Activated B cell treated with CpG ODN at 0.5 μM for 24 hours (primary cell): ENCODE data around the gene NLN. TPM values are rescaled to one million over a fixed set of nuclear protein-coding genes. Genes with fewer than 3 reads are reported as not detected.

ENCODE experiments used
- ATAC-seq: fragments of 200-7000 bp; cut with Tn5 transposase; one replicate; pipeline ENCODE4 v1.10.0; 2021; ENCODE audit warnings: low read depth, mild to moderate bottlenecking, moderate library complexity
- CTCF ChIA-PET: fragments of 350-600 bp; sonication (Branson Sonifier 250); formaldehyde crosslinking; loops from one replicate; lab custom pipeline; 2021; ENCODE audit warnings: antibody characterized with exemption; lab: Charles Lee
- POLR2A ChIA-PET: fragments of 350-600 bp; sonication (Branson Sonifier 250); formaldehyde crosslinking; loops from one replicate; lab custom pipeline; 2021; ENCODE audit warnings: antibody characterized with exemption; lab: Charles Lee
- DNase-seq: peaks from one replicate; pipeline ENCODE4 v3.0.0; 2022
- H3K27ac Mint-ChIP-seq: one replicate; pipeline ENCODE4 v1.8.0; 2020; ENCODE audit warnings: mixed read lengths
- H3K27me3 Mint-ChIP-seq: one replicate; pipeline ENCODE4 v1.8.0; 2021; ENCODE audit warnings: mixed read lengths
- H3K36me3 Mint-ChIP-seq: one replicate; pipeline ENCODE4 v1.8.0; 2021; ENCODE audit warnings: low read depth, mixed read lengths
- H3K4me1 Mint-ChIP-seq: one replicate; pipeline ENCODE4 v1.8.0; 2021; ENCODE audit warnings: mixed read lengths
- H3K4me3 Mint-ChIP-seq: one replicate; pipeline ENCODE4 v1.8.0; 2020; ENCODE audit warnings: mild to moderate bottlenecking, mixed read lengths
- H3K9me3 Mint-ChIP-seq: one replicate; pipeline ENCODE4 v1.8.0; 2020; ENCODE audit warnings: mixed read lengths
- intact Hi-C: fragments of 100-400 bp; cut with micrococcal nuclease; formaldehyde crosslinking; loops from one replicate; pipeline ENCODE4 v1.15.1; 2024
- total RNA-seq: library from RNA; stranded (reverse); gene quantifications from 2 replicates; pipeline ENCODE4 v1.2.3, GENCODE V29; 2022
- TF ChIP-seq, protein P1 (sequence below): fragments of 200-600 bp; IDR thresholded peaks from one replicate; pipeline ENCODE4 v1.8.0; 2022; ENCODE audit warnings: antibody characterized with exemption, mild to moderate bottlenecking

The NLN gene
- total RNA-seq, 1 donor from 2014 or later = 16.5 TPM

DNA sequence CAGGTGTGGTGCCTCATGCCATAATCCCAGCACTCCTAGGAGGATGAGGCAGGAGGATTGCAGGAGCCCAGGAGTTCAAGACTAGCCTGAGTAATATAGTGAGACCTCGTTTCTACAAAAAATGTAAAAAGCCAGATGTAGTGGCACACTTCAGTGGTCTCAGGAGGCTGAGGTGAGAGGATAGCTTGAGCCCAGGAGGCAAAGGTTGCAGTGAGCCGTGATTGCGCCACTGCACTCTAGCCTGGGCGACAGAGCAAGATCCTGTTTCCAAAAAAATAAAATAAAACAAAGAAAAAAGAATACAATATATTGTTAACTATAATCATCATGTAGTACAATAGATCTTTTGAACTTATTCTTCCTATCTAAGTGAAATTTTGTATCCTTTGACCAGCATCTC lies 16.3 kb downstream of the NLN start:
- no peaks in the 10 kb centered on the region for H3K36me3 Mint-ChIP-seq
- DNase-seq (no peak), ATAC-seq (no peak)
- TF ChIP-seq, protein P1, sequence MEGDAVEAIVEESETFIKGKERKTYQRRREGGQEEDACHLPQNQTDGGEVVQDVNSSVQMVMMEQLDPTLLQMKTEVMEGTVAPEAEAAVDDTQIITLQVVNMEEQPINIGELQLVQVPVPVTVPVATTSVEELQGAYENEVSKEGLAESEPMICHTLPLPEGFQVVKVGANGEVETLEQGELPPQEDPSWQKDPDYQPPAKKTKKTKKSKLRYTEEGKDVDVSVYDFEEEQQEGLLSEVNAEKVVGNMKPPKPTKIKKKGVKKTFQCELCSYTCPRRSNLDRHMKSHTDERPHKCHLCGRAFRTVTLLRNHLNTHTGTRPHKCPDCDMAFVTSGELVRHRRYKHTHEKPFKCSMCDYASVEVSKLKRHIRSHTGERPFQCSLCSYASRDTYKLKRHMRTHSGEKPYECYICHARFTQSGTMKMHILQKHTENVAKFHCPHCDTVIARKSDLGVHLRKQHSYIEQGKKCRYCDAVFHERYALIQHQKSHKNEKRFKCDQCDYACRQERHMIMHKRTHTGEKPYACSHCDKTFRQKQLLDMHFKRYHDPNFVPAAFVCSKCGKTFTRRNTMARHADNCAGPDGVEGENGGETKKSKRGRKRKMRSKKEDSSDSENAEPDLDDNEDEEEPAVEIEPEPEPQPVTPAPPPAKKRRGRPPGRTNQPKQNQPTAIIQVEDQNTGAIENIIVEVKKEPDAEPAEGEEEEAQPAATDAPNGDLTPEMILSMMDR = no peak
- H3K27ac Mint-ChIP-seq = no peak overlapping the region
- peaks cover 3% of the 10 kb centered on the region for H3K9me3 Mint-ChIP-seq
- intact Hi-C loops = no loop called here
- H3K27me3 Mint-ChIP-seq = no peaks in the 10 kb centered on the region
- no peak overlapping the region for H3K4me3 Mint-ChIP-seq
- ChIA-PET POLR2A (no interaction called here), CTCF (no interaction called here)
- H3K4me1 Mint-ChIP-seq = peaks cover 21% of the 10 kb centered on the region

DNA sequence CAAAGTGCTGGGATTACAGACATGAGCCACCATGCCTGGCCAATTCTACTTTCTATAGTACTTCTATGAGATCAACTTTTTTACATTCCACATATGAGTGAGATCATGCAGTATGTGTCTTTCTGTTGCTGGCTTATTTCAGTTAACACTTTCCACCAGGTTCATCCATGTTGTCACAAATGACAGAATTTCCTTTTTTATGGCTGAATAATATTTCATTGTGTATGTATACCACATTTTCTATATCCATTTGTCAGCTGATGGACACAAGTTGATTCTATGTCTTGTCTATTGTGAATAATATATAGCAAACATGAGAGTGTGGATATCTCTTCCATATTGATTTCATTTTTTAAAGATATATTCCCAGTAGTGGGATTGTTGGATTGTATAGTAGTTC lies 17.2 kb downstream of the NLN start:
- ChIA-PET CTCF (no interaction called here), POLR2A (no interaction called here)
- DNase-seq = no peak
- Mint-ChIP-seq H3K36me3 (no peaks in the 10 kb centered on the region), H3K27ac (no peak overlapping the region), H3K9me3 (peaks cover 3% of the 10 kb centered on the region), H3K4me3 (no peak overlapping the region), H3K27me3 (no peaks in the 10 kb centered on the region), H3K4me1 (peaks cover 20% of the 10 kb centered on the region)
- intact Hi-C loops = no loop called here
- ATAC-seq = no peak
- TF ChIP-seq, protein P1 = no peak

DNA sequence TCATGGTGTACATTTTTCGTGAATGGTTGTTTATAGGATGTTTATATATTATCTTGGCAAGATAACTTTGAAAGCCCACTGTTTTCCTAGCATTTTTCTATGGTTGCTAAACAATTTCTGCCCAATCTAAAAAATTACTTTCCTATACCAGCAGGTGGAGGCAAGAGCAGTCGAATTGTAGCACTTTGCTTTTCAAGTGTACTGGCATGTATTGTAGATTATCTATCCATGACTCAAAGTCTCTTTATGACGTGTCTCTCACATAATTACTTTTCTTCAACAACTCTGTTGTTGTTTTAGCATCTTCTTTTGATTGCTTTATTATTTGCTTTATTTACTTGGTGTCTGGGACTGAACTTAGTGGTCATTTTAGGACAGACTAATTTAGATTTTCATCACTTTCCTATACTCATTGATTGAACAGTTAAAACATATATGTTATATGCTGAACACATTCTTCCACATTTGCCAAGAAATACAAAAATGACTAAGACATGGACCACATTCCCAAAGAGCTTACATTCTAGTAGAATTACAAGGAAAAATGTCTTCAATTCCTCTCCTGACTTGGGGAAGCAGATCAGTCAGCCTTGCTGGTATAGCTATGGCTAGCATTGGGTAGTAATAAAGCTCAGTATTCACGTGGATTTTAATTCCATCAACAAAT lies 20.7 kb downstream of the NLN start:
- Mint-ChIP-seq H3K36me3 (no peaks in the 10 kb centered on the region), H3K4me3 (no peak overlapping the region), H3K4me1 (peaks cover 5% of the 10 kb centered on the region), H3K27ac (no peak overlapping the region), H3K9me3 (no peaks in the 10 kb centered on the region), H3K27me3 (no peaks in the 10 kb centered on the region)
- DNase-seq = no peak
- TF ChIP-seq, protein P1 = no peak
- ChIA-PET CTCF (interaction anchor here (0.6 to 1.7 kb wide), 3 partner anchors 17 to 564 kb away, joined by 3 to 5 read pairs (median 4); no protein-coding TSS in a partner anchor), POLR2A (interaction anchor here (0.6 kb wide), 1 partner anchor 639 kb away, joined by 4 read pairs; no protein-coding TSS in a partner anchor)
- peak; percentile 54 for ATAC-seq
- intact Hi-C loops = loop anchor here (1.0 to 10.0 kb wide), 4 partner anchors 185 to 1012 kb away; partner anchors contain the start of gene ERBIN

DNA sequence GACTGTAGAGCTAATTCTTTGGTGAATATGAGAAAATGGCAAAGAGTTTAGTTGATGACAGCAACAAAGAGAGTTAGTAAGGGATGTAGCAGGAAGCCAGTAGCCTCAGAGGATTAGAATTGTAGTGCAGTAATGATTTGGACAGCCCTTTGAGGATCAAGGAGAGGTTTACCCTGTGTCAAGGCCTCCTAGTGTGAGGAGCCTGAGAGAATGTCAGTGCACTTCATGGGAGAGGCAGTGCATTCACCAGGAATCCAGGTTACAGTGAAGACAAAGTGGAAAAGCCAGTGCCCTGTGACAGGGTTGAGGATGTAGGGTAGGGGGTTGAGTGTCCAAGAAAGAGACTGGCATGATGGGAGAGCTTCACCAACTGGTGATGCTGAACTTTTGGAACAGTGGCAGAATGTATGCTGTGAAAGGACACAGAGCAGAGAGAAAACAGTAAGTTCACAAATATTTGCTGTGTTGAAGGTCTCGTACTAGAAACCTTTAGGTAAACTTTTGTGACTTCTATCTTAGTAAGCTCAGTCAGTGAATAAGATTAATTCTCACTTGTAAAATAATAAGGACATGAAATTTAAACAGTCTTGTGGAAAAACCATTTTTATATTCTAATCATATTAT lies 27.3 kb downstream of the NLN start:
- CTCF ChIA-PET = no interaction called here

DNA sequence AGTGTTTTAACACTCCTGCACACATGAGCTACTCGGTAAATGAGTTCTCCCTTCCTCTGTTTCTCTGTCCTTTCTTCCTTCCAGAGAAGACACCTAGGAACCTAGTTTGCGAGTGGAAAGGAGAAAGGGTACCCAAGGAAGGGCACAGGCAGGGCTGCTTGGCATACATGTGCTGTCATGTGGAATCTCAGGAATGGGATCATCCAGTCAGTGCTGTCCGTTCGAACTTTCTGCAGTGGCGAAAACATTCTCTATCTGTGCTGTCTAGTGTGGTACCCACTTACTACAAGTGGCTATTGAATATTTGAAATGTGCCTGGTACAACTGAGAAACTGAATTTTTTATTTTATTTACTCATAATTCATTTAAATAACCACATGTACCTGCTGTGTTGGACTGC lies 28.0 kb downstream of the NLN start:
- Mint-ChIP-seq H3K36me3 (no peaks in the 10 kb centered on the region), H3K9me3 (no peaks in the 10 kb centered on the region), H3K4me3 (no peak overlapping the region), H3K27me3 (no peaks in the 10 kb centered on the region), H3K4me1 (no peaks in the 10 kb centered on the region), H3K27ac (no peak overlapping the region)
- POLR2A ChIA-PET = no interaction called here
- DNase-seq (no peak), ATAC-seq (no peak)
- CTCF ChIA-PET = no interaction called here
- TF ChIP-seq, protein P1 = no peak
- intact Hi-C loops = loop anchor here (10.0 kb wide), 1 partner anchor 1005 kb away; no protein-coding TSS in a partner anchor

More for the DNA sequence above, 27.3 kb downstream of the NLN start:
- H3K27ac Mint-ChIP-seq = no peak overlapping the region
- H3K4me3 Mint-ChIP-seq = no peak overlapping the region
- no peaks in the 10 kb centered on the region for H3K36me3 Mint-ChIP-seq
- H3K9me3 Mint-ChIP-seq = no peaks in the 10 kb centered on the region
- TF ChIP-seq, protein P1 = no peak
- DNase-seq (no peak), ATAC-seq (no peak)
- intact Hi-C loops = loop anchor here (10.0 kb wide), 1 partner anchor 1005 kb away; no protein-coding TSS in a partner anchor
- POLR2A ChIA-PET = no interaction called here
- H3K4me1 Mint-ChIP-seq = no peaks in the 10 kb centered on the region
- H3K27me3 Mint-ChIP-seq = no peaks in the 10 kb centered on the region
